ENCODE data around the gene ACOT8.
A peak's percentile ranks its signal among the peaks of the same experiment; 100 is the strongest.

The ACOT8 gene

GRCh38 chr20:45873409-45874103 is 16.4 kb upstream of the ACOT8 start:
- Mint-ChIP-seq H3K4me3 (no peak overlapping the region), H3K4me1 (no peaks in the 10 kb centered on the region), H3K27ac (no peak overlapping the region), H3K36me3 (peaks cover 6% of the 10 kb centered on the region), H3K9me3 (no peaks in the 10 kb centered on the region), H3K27me3 (no peaks in the 10 kb centered on the region)
- no peak for ATAC-seq

GRCh38 chr20:45872626-45873025 is 15.4 kb upstream of the ACOT8 start:
- H3K27ac Mint-ChIP-seq: no peak overlapping the region
- no peak for ATAC-seq
- no peaks in the 10 kb centered on the region for H3K27me3 Mint-ChIP-seq
- no peaks in the 10 kb centered on the region for H3K4me1 Mint-ChIP-seq
- H3K9me3 Mint-ChIP-seq: no peaks in the 10 kb centered on the region
- H3K36me3 Mint-ChIP-seq: peaks cover 6% of the 10 kb centered on the region
- H3K4me3 Mint-ChIP-seq: no peak overlapping the region

- Mint-ChIP-seq H3K4me1 (no peaks in the 10 kb centered on the region), H3K36me3 (peaks cover 11% of the 10 kb centered on the region), H3K9me3 (no peaks in the 10 kb centered on the region), H3K4me3 (no peak overlapping the region), H3K27ac (no peak overlapping the region), H3K27me3 (no peaks in the 10 kb centered on the region)
- no peak for ATAC-seq
Observed at GRCh38 chr20:45867819-45868176, 10.6 kb upstream of the ACOT8 start.

GRCh38 chr20:45867136-45867818 is 10.1 kb upstream of the ACOT8 start:
- no peaks in the 10 kb centered on the region for H3K9me3 Mint-ChIP-seq
- ATAC-seq: no peak
- peaks cover 8% of the 10 kb centered on the region for H3K36me3 Mint-ChIP-seq
- no peaks in the 10 kb centered on the region for H3K4me1 Mint-ChIP-seq
- H3K4me3 Mint-ChIP-seq: no peak overlapping the region
- no peaks in the 10 kb centered on the region for H3K27me3 Mint-ChIP-seq
- H3K27ac Mint-ChIP-seq: no peak overlapping the region

- no peak overlapping the region for H3K27ac Mint-ChIP-seq
- no peak overlapping the region for H3K4me3 Mint-ChIP-seq
- no peaks in the 10 kb centered on the region for H3K4me1 Mint-ChIP-seq
- ATAC-seq: no peak
- H3K36me3 Mint-ChIP-seq: peaks cover 7% of the 10 kb centered on the region
- no peaks in the 10 kb centered on the region for H3K27me3 Mint-ChIP-seq
- H3K9me3 Mint-ChIP-seq: no peaks in the 10 kb centered on the region
Observed at GRCh38 chr20:45866454-45866853, 9.3 kb upstream of the ACOT8 start.

- Mint-ChIP-seq H3K4me1 (peaks cover 9% of the 10 kb centered on the region), H3K36me3 (peaks cover 26% of the 10 kb centered on the region), H3K27me3 (no peaks in the 10 kb centered on the region), H3K9me3 (no peaks in the 10 kb centered on the region), H3K4me3 (no peak overlapping the region), H3K27ac (no peak overlapping the region)
- no peak for ATAC-seq
Observed at GRCh38 chr20:45863543-45864470, 6.6 kb upstream of the ACOT8 start.

- peaks cover 22% of the 10 kb centered on the region for H3K36me3 Mint-ChIP-seq
- no peaks in the 10 kb centered on the region for H3K9me3 Mint-ChIP-seq
- no peak overlapping the region for H3K27ac Mint-ChIP-seq
- H3K27me3 Mint-ChIP-seq: no peaks in the 10 kb centered on the region
- H3K4me1 Mint-ChIP-seq: peaks cover 27% of the 10 kb centered on the region
- H3K4me3 Mint-ChIP-seq: no peak overlapping the region
- no peak for ATAC-seq
Observed at GRCh38 chr20:45861221-45862075, 4.3 kb upstream of the ACOT8 start.

GRCh38 chr20:45860560-45861220 is 3.5 kb upstream of the ACOT8 start:
- H3K36me3 Mint-ChIP-seq: peaks cover 21% of the 10 kb centered on the region
- H3K4me3 Mint-ChIP-seq: no peak overlapping the region
- no peak for ATAC-seq
- H3K27ac Mint-ChIP-seq: no peak overlapping the region
- peaks cover 33% of the 10 kb centered on the region for H3K4me1 Mint-ChIP-seq
- H3K9me3 Mint-ChIP-seq: no peaks in the 10 kb centered on the region
- no peaks in the 10 kb centered on the region for H3K27me3 Mint-ChIP-seq

- Mint-ChIP-seq H3K9me3 (no peaks in the 10 kb centered on the region), H3K4me3 (no peak overlapping the region), H3K27ac (no peak overlapping the region), H3K27me3 (no peaks in the 10 kb centered on the region), H3K36me3 (peaks cover 21% of the 10 kb centered on the region), H3K4me1 (peaks cover 33% of the 10 kb centered on the region)
- ATAC-seq: no peak
Observed at GRCh38 chr20:45859916-45860315, 2.7 kb upstream of the ACOT8 start.

- peak overlapping the region; percentile 94 for H3K27ac Mint-ChIP-seq
- H3K4me3 Mint-ChIP-seq: peak overlapping the region; percentile 96
- H3K27me3 Mint-ChIP-seq: no peaks in the 10 kb centered on the region
- H3K4me1 Mint-ChIP-seq: peaks cover 41% of the 10 kb centered on the region
- H3K36me3 Mint-ChIP-seq: peaks cover 27% of the 10 kb centered on the region
- peak; percentile 55 for ATAC-seq
- H3K9me3 Mint-ChIP-seq: no peaks in the 10 kb centered on the region
Observed at GRCh38 chr20:45857882-45858216, 657 bp upstream of the ACOT8 start.

GRCh38 chr20:45853484-45853883 is 3.7 kb downstream of the ACOT8 start:
- Mint-ChIP-seq H3K4me1 (peaks cover 30% of the 10 kb centered on the region), H3K4me3 (no peak overlapping the region), H3K27me3 (no peaks in the 10 kb centered on the region), H3K27ac (no peak overlapping the region), H3K9me3 (no peaks in the 10 kb centered on the region), H3K36me3 (peaks cover 29% of the 10 kb centered on the region)
- ATAC-seq: no peak

GRCh38 chr20:45852326-45852725 is 4.9 kb downstream of the ACOT8 start:
- Mint-ChIP-seq H3K4me1 (peaks cover 19% of the 10 kb centered on the region), H3K4me3 (no peak overlapping the region), H3K36me3 (peaks cover 32% of the 10 kb centered on the region), H3K27ac (no peak overlapping the region), H3K9me3 (no peaks in the 10 kb centered on the region), H3K27me3 (no peaks in the 10 kb centered on the region)
- no peak for ATAC-seq

GRCh38 chr20:45851501-45851900 is 5.7 kb downstream of the ACOT8 start:
- no peak overlapping the region for H3K27ac Mint-ChIP-seq
- no peak for ATAC-seq

GRCh38 chr20:45850926-45851325 is 6.3 kb downstream of the ACOT8 start:
- Mint-ChIP-seq H3K27ac (no peak overlapping the region), H3K4me3 (no peak overlapping the region), H3K9me3 (no peaks in the 10 kb centered on the region), H3K27me3 (no peaks in the 10 kb centered on the region), H3K36me3 (peaks cover 37% of the 10 kb centered on the region), H3K4me1 (peaks cover 9% of the 10 kb centered on the region)
- ATAC-seq: no peak

More at GRCh38 chr20:45851501-45851900, 5.7 kb downstream of the ACOT8 start:
- peaks cover 15% of the 10 kb centered on the region for H3K4me1 Mint-ChIP-seq
- no peaks in the 10 kb centered on the region for H3K9me3 Mint-ChIP-seq
- H3K27me3 Mint-ChIP-seq: no peaks in the 10 kb centered on the region
- H3K4me3 Mint-ChIP-seq: no peak overlapping the region
- peaks cover 35% of the 10 kb centered on the region for H3K36me3 Mint-ChIP-seq

Data from stimulated activated memory B cell treated with anti-CD40 and anti-IgM and Interleukin-4, amounts not matched to agents 10 μg/mL and 1 μg/mL and 100 μg/mL, for 72 hours (primary cell).